GM12801 (cell line): Measurements from ENCODE around the gene ZFP36L2.

Experiments
- TF ChIP-seq, protein P1 (sequence below): IDR thresholded peaks from one replicate; pipeline ENCODE4 v1.5.1; 2011; ENCODE audit warnings: control low read depth; ENCODE audit not compliant: insufficient read length; ENCODE audit errors: extremely low read depth

ZFP36L2 gene

DNA sequence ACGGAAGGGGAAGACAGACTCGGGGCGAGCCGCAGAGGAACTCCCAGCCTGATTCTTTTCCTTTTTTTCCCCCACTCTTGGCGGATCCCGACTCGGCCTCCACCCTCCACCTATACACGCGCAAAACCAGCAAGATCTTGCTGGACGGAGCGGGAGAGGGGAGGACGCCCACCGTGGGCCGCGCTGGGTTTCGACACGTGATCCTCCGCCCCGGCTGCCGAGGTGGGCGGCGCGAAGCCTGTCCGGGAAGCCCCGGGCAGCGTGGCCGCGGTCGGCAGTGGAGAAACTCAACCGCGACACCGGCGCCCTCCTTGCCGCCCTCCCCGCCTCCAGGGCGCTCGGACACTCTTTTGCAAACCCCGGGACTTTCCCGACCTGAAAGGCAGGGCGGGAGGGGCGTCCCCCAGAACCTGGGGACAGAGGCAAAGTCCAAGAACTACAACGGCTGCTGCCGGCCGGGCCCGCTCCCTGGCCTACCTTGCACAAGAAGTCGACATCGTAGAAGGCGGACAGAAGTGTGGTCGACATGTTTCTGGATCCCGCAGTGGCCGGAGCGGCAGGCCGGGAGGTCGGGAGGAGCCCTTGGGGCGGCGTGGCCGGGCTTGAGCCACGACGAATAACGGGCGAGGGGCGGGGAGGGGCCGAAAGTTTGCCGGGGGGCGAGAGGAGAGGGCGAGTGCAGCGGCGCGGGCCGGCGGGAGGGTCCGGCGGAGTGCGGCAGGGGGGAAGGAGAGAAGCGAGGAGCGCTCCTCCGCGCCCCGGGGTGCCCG, 433 bp downstream of the ZFP36L2 start:
- TF ChIP-seq, protein P1, sequence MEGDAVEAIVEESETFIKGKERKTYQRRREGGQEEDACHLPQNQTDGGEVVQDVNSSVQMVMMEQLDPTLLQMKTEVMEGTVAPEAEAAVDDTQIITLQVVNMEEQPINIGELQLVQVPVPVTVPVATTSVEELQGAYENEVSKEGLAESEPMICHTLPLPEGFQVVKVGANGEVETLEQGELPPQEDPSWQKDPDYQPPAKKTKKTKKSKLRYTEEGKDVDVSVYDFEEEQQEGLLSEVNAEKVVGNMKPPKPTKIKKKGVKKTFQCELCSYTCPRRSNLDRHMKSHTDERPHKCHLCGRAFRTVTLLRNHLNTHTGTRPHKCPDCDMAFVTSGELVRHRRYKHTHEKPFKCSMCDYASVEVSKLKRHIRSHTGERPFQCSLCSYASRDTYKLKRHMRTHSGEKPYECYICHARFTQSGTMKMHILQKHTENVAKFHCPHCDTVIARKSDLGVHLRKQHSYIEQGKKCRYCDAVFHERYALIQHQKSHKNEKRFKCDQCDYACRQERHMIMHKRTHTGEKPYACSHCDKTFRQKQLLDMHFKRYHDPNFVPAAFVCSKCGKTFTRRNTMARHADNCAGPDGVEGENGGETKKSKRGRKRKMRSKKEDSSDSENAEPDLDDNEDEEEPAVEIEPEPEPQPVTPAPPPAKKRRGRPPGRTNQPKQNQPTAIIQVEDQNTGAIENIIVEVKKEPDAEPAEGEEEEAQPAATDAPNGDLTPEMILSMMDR, result no peak

DNA sequence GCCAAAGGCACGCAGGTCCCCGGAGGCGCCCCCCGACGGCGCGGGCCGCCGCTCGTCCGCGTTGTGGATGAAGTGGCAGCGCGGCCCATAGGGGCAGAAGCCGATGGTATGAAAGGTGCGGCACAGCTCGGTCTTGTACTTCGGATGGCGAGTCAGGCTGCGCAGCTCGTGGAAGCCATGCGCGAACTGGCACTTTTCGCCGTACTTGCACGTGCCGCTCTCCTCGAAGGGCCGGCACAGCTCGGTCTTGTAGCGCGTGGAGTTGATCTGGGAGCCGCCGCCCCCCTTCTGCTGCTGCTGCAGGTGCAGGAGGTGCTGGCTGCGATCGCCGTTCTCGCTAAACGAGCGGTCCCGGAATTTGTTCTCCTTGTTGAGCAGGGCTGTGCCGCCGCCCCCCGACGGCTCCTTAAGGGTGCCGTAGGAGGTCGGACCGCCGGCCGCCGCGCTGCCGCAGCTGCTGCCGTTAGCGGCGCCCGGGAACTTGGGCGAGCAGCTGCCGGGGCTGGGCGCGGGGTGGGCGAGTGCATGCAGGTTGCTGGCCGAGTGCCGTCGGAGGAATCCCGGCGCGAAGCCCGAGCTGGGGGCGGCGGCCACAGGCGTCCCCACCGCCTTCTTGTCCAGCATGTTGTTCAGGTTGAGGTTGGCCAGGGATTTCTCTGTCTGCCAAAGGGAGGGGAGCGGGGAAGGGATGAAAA, 1.2 kb downstream of the ZFP36L2 start:
- TF ChIP-seq, protein P1, result no peak

DNA sequence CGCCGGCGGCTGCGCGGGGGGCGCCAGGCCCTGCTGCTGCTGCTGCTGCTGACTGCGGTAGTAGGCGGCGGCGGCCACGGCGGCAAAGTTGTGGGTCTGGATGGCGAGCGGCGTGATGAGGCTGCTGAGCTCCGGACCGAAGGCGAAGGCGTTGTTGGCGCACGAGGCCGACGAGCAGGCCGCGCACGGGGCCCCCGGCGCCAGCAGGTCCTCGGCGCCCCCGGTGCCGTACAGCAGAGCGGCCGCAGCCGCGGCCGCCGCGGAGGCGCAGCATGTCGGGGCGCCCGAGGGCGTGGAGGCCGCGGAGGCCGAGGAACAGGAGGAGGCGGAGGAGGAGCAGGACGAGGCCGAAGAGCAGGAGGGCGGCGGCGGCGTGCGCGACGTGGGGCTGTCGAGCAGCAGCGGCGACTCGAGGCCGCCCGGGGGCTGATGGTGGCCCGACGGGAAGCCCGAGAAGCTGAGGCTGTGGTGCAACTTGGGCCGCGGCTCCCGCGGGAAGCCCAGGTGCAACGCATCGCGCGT, 1.8 kb downstream of the ZFP36L2 start:
- TF ChIP-seq, protein P1, result no peak

DNA sequence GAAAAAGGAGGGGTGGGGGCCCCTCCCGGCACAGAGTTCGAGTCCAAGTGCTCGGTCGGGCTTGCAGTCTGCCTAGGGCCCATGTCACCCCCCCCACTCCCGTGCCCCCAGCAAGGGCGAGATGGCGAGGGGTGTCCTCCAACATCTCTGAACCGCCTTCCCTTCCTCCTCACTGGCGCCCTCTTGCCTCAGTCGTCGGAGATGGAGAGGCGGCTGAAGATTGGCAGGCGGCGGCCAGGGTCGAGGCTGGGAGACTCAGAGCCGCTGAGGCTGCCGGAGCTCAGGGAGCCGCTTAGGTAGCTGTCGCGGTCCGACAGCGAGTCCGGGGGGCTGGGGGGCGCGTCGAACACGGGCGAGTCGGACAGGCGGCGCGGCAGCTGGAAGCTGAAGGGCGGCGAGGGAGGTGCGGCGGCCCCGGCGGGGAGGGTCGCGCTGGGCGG, 2.3 kb downstream of the ZFP36L2 start:
- TF ChIP-seq, protein P1, result no peak

DNA sequence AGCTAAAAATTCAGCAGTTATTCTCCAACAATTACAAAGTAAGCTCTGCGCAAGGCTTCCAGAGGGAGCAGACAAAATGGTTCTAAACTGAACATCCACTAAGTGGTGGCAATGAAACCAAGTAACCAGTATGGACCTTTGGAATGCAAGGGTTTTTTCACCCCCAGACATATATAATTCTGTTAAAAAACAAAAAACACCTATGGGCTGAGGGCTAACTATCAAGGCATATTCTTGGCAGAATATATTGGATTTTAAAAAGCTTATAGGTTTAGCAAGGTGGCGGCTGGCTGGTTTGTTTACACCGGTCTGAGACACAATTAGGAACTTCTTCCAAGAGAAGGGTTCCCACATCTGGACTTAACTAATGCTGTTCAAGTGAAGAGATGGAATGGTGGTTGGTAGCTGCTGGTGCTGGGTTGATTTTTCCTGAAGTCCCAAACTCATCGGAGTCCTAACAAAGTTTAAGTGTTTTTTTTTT, 2.8 kb downstream of the ZFP36L2 start:
- TF ChIP-seq, protein P1, result no peak

DNA sequence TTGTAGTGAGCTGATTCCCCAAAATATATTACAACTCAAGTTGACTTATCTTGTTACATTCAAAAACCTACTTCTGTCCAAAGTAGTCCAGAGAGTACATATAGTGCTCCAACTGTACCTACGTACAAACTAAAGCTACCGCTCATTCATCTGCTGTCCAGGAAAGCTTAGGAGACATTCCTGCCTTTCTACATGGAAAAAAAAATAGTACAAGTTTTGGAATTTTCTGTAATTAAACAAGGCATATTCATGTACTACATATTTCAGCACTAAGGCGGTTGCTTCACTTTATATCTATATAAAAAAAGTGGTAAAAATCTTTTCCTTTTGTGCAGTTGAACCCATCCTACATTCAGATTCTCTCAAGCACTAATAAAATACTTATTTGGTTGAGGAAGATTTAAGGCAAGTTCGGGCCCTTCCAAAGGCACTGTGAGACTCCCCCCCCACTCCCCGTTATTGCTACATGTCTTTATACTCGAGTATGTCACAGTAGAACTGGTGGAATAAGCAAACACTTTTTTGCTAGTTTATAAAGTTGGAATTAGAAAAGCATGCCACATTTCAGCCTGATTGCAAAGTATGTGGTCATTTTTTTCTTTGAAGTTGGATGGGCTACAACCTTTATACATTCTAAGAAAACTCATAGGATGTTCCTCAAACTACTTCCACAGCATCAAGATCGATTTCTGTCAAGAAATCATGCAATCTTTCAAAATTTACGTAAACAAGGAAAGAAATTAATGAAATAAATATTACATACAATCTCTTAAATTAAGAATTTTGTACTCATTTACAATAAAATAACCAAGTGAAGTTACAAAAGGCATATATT, 3.7 kb downstream of the ZFP36L2 start:
- TF ChIP-seq, protein P1, result no peak
